ENCODE results near the gene MMRN2. TPM values are rescaled to one million over a fixed set of nuclear protein-coding genes. Genes with fewer than 3 reads are reported as not detected.
A peak's percentile ranks its signal among the peaks of the same experiment; 100 is the strongest.

MMRN2 gene
- total and polyA plus RNA-seq, 4 donors: 10.2 to 55.3 (median 29.0) TPM

DNA sequence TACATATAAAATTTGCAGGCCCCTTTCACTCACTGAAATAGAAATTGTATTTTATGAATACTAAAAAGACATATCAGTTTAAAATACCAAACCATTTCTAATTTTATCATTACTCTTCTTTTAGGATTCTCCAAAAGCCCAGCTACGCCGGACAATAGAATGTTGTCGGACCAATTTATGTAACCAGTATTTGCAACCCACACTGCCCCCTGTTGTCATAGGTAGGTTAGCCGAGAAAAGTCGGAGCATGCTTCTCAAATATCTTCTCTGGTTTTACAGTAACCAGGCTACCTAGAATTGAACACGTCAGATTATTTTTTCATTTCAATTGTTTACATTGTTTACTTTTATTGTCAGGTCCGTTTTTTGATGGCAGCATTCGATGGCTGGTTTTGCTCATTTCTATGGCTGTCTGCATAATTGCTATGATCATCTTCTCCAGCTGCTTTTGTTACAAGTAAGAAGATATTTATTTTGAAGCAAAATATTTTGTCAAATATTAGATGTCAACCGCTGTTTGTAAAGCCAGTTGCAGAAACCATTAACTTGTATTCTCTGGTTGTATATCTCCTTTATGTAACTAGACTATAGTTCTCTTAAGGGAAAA, 57.6 kb downstream of the MMRN2 start:
- Histone ChIP-seq H3K27ac (ENCODE audit: low read depth in 1 of 2, low read length in 1 of 2) (no peak overlapping the region), H3K4me3 (no peak overlapping the region), H3K9me3 (ENCODE audit: control insufficient read depth in 4 of 4, insufficient read depth in 3 of 4, low read length in 3 of 4) (peaks cover 0 to 2% (median under 1%) of the 10 kb centered on the region in 4 donors), H3K9ac (ENCODE audit: insufficient read depth in 1 of 2, low read length in 2 of 2) (no peak overlapping the region), H3K4me1 (ENCODE audit: control insufficient read depth in 5 of 5, insufficient read depth in 5 of 5, low read length in 5 of 5) (peaks cover 1 to 29% (median 10%) of the 10 kb centered on the region in 5 donors), H3K27me3 (ENCODE audit: control insufficient read depth in 3 of 3, insufficient read depth in 3 of 3, low read length in 2 of 3) (no peaks in the 10 kb centered on the region), H3K36me3 (ENCODE audit: control insufficient read depth in 4 of 4, insufficient read depth in 4 of 4, low read length in 4 of 4) (peaks cover 0 to 24% (median 8%) of the 10 kb centered on the region in 4 donors)
- DNase-seq: peak; percentile 67 to 87 (median 83)
- peak; percentile 63 for TF ChIP-seq CTCF (IDR thresholded peaks at IDR 0.05; ENCODE audit: control extremely low read depth, extremely low read depth)
- WGBS, 2 donors: 16 to 18% methylated on average over 9 of the region's 9 CpGs
- ATAC-seq (ENCODE audit: insufficient read depth, low FRiP score): no peak

- peaks cover 1 to 29% (median 10%) of the 10 kb centered on the region in 5 donors for H3K4me1 ChIP-seq (ENCODE audit: control insufficient read depth in 5 of 5, insufficient read depth in 5 of 5, low read length in 5 of 5)
- 64 to 70% methylated on average over 6 of the region's 6 CpGs for WGBS, 2 donors
- DNase-seq: no peak
These were observed 58.3 kb downstream of the MMRN2 start for GRCh38 chr10:86899132-86899531.

DNA sequence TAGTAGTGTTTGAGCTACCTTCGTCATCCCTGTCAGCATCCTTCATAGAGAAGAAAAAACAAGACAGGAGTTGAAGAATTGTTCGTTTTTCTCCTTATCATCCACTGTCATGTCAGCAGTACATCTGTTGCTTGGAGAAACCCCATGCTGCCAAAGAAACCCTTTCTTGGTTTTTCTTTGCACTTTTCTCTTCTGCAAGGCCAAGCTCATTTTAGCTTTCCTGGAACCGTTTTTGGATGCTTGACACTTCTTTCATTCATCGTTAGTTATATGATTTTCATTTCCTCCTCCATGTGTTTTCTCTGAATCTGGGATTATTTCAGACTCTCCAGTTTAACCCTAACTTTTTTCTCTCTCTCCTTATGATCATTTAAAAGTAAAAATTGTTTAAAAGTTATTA, 58.9 kb downstream of the MMRN2 start:
- peaks cover 1 to 29% (median 10%) of the 10 kb centered on the region in 5 donors for H3K4me1 ChIP-seq (ENCODE audit: control insufficient read depth in 5 of 5, insufficient read depth in 5 of 5, low read length in 5 of 5)
- peaks cover 0 to 26% (median 8%) of the 10 kb centered on the region in 4 donors for H3K36me3 ChIP-seq (ENCODE audit: control insufficient read depth in 4 of 4, insufficient read depth in 4 of 4, low read length in 4 of 4)
- no peak for ATAC-seq (ENCODE audit: insufficient read depth, low FRiP score)
- H3K27ac ChIP-seq (ENCODE audit: low read depth in 1 of 2, low read length in 1 of 2): no peak overlapping the region
- H3K9me3 ChIP-seq (ENCODE audit: control insufficient read depth in 4 of 4, insufficient read depth in 3 of 4, low read length in 3 of 4): peaks cover 0 to 2% (median 0%) of the 10 kb centered on the region in 4 donors
- H3K9ac ChIP-seq (ENCODE audit: insufficient read depth in 1 of 2, low read length in 2 of 2): no peak overlapping the region
- no peaks in the 10 kb centered on the region for H3K27me3 ChIP-seq (ENCODE audit: control insufficient read depth in 3 of 3, insufficient read depth in 3 of 3, low read length in 2 of 3)
- no peak overlapping the region for H3K4me3 ChIP-seq
- WGBS, 2 donors: 67 to 72% methylated on average over 4 of the region's 4 CpGs
- DNase-seq: no peak
- TF ChIP-seq CTCF (IDR thresholded peaks at IDR 0.05; ENCODE audit: control extremely low read depth, extremely low read depth): no peak

More at GRCh38 chr10:86899132-86899531, 58.3 kb downstream of the MMRN2 start:
- H3K36me3 ChIP-seq (ENCODE audit: control insufficient read depth in 4 of 4, insufficient read depth in 4 of 4, low read length in 4 of 4): peaks cover 0 to 25% (median 6%) of the 10 kb centered on the region in 4 donors
- H3K9ac ChIP-seq (ENCODE audit: insufficient read depth in 1 of 2, low read length in 2 of 2): peak overlapping the region in 1 of 2 donors; percentile 29
- no peak for TF ChIP-seq CTCF (IDR thresholded peaks at IDR 0.05; ENCODE audit: control extremely low read depth, extremely low read depth)
- H3K27ac ChIP-seq (ENCODE audit: low read depth in 1 of 2, low read length in 1 of 2): no peak overlapping the region
- H3K9me3 ChIP-seq (ENCODE audit: control insufficient read depth in 4 of 4, insufficient read depth in 3 of 4, low read length in 3 of 4): peaks cover 0 to 2% (median under 1%) of the 10 kb centered on the region in 4 donors
- no peak overlapping the region for H3K4me3 ChIP-seq
- no peaks in the 10 kb centered on the region for H3K27me3 ChIP-seq (ENCODE audit: control insufficient read depth in 3 of 3, insufficient read depth in 3 of 3, low read length in 2 of 3)
- ATAC-seq (ENCODE audit: insufficient read depth, low FRiP score): no peak

Data from lung (tissue), 12 donors.